HG03025 (cell line): ENCODE measurements around the gene PIK3CD.
"Not testable (repeated sequence)": the region's sequence is repeated elsewhere in the genome, so short reads cannot be mapped to it uniquely, and the experiment has no call there.

ENCODE experiments used
- ATAC-seq: cut with Tn5 transposase; IDR thresholded peaks from one replicate; pipeline ENCODE4 v1.9.1; 2021; ENCODE audit warnings: mild to moderate bottlenecking, moderate library complexity; ENCODE audit not compliant: unreplicated experiment, low FRiP score

The PIK3CD gene

GRCh38 chr1:9653491-9654050 is 2.0 kb downstream of the PIK3CD start:
- ATAC-seq = no peak

- no peak for ATAC-seq
These were observed 2.7 kb downstream of the PIK3CD start for GRCh38 chr1:9654051-9654833.

DNA sequence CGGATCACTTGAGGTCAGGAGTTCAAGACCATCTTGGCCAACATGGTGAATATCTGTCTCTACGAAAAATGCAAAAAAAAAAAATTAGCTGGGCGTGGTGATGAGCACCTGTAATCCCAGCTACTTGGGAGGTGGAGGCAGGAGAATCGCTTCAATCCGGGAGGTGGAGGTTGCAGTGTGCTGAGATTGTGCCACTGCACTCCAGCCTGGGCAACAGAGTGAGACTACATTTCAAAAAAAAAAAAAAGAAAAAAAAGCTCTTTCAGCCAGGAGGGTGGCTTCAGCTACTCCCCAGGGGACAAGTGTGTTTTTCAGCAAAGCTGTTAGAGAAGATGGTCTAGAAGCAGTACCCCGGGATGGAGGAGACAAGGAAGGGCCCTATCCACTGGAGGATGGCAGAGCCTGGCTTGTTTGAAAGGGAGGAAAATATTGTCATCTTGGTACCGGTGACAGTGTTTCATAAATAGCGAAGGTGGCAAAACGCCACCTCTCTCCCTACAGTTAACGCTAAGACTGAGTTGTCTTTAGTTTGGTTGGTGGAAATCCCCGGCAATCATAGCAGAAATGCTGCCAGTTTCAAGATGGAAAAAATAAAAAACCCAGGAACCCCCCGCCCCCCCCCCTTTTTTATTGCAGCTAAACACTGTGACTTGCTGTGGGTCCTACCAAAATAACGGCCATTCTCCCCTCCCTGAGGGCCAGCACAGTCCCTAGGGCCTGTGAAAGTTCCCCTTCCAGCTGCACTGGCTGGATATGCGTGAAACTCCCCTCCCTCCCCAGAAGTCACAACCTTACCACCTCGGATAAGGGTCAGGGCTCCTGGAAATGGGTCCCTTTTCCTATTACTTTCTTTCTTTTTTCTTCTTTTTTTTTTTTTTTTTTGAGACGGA is 3.5 kb downstream of the PIK3CD start:
- no peak for ATAC-seq

- ATAC-seq = no peak
These were observed 4.3 kb downstream of the PIK3CD start for GRCh38 chr1:9655836-9656235.

GRCh38 chr1:9657521-9658032 is 6.0 kb downstream of the PIK3CD start:
- no peak for ATAC-seq

DNA sequence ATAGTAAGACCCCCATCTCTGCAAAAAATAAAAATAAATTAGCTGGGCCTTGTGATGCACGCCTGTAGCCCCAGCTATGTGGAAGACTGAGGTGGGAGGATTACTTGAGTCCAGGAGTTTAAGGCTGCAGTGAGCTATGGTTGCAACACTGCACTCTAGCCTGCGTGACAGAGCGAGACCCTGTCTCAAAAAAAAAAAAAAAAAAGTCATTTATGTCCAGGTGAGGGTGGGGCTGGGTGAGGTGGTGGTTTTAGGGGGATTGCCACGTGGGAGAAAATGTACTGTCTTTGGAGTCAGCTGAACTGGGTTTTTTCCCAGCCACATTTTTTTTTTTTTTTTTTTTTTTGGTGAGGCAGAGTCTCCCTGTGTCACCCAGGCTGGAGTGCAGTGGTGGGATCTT is 6.7 kb downstream of the PIK3CD start:
- no peak for ATAC-seq

DNA sequence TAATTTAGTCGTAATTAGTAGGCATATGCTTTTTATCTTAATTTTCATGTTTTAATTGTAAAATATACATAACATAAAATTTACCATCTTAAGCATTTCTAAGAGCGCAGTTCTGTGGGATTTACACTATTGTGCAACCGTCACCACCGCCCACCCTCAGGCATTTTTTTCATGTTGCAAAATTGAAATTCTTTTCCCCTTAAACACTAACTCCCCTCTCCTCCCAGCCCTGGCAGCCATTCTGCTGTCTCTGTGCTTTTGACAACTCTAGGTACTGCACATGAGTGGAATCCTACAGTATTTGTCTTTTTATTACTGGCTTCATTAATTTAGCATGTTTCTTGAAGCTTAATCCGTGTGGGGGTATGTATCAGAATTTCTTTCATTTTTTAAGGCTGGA is 7.8 kb downstream of the PIK3CD start:
- no peak for ATAC-seq

DNA sequence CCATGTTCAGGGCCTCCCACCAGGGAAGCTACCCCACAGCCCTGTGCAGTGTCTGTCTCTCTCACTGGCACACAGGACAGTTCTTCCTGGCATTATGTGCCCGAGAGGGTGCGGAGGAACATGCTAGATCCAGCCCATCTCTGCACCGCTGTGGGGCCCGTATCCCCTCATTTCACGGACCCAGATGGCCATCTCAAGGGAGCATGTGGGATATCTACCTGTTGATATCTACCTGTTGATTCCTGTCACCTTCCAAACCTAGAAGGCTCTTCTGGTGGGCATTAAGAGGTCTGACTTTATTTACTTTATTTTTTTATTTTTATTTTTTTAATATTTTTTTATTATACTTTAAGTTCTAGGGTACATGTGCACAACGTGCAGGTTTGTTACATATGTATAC is 11.7 kb downstream of the PIK3CD start:
- no peak for ATAC-seq

DNA sequence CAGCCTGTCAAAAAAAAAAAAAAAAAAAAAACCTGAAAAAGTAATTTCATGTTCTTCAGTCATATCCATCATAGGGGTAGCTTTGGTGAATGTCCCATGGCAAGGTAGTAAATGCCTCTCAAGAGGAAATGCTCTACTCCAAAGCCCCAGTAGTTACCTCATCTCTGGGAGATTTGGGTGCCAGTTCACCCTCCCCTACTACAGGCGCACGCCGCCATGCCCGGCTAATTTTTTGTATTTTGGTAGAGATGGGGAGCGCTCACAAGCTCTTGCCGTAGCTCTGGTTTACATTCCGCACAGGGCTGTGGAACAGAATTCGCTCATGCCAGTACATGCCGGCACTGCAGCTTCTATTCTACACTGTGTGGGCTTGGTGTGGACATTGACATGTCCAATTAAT is 13.7 kb downstream of the PIK3CD start:
- no peak for ATAC-seq

- no peak for ATAC-seq
These were observed 16.5 kb downstream of the PIK3CD start for GRCh38 chr1:9668080-9668479.

DNA sequence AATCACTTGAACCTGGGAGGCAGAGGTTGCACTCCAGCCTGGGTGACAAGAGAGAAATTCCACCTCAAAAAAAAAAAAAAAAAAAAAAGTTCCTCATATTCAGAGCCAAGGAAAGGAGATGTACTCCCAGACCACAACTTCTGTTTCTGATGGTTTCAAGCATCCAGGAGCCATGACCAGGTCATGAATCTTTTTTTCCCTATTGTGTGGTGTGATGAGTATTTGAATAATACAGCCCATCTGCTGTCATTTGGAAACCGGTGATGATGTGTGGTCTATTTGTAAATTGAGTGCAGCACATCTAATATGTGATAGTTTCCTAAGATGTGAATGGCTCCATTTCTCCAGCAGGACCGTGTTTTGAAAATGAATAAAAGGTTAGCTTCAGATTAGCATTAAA is 18.6 kb downstream of the PIK3CD start:
- no peak for ATAC-seq

GRCh38 chr1:9671377-9672140 is 20.0 kb downstream of the PIK3CD start:
- ATAC-seq = no peak

DNA sequence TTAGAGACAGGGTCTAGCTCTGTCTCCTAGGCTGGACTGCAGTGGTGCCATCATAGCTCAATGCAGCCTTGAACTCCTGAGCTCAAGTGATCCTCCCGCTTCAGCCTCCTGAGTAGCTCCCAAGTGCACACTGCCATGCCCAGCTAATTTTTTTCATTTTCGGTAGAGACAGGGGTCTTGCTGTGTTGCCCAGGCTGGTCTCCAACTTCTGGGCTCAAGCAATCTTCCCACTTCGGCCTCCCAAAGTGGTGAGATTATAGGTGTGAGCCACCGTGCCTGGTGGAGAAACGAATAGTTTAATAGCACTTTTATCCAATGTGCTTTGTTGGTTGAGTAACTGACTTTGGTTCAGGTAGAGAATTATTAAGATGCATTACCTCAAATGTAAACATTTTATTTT is 20.9 kb downstream of the PIK3CD start:
- ATAC-seq = no peak

DNA sequence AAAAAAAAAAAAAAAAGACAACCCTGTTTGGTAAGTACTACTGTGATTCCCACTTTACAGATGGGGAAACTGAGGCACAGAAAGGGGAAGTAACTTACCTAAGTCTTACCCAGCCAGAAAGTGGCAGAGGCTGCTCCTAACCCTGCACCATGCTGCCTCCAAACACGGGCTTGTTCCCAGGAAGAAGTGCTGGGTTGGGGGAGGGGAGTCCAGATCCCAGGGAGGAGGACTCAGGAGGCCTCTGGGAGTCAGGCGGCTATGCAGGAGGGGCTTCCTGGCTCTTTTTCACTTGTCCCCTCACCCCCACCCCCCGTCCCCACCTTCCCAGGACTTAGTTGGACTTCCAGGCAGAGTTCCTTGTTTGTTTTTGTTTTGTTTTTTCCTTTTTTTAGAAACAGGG is 23.9 kb downstream of the PIK3CD start:
- ATAC-seq = no peak

DNA sequence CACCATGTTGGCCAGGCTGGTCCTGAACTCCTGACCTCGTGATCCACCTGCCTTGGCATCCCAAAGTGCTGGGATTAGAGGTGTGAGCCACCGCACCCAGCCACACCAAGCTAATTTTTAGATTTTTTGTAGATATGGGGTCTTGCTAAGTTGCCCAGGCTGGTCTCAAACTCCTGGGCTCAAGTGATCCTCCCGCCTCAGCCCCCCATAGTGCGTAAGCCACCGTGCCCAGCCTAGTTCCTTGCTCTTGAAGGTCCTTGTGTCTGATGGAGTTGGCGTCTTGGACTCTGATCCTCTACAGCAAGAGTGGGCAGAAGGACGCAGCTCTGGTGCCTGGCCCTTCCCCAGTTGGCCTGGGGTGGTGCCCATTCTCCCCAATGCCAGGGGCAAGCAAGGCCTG is 24.6 kb downstream of the PIK3CD start:
- ATAC-seq = not testable (repeated sequence)

GRCh38 chr1:9676815-9677393 is 25.4 kb downstream of the PIK3CD start:
- ATAC-seq = no peak

DNA sequence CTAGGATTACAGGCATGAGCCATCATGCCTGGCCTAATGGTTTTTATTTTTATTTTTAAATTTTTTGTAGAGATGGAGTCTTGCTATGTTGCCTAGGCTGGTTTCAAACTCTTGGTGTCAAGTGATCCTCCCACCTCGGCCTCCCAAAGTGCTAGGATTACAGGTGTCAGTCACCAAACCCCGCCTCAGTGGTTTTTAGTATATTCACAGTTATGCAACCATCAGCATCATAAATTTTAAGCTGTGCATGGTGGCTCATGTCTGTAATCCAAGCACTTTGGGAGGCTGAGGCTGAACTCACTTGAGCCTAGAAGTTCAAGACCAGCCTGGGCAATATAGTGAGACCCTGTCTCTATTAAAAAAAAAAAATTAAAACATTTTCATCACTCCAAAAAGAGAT is 28.6 kb downstream of the PIK3CD start:
- ATAC-seq = no peak

DNA sequence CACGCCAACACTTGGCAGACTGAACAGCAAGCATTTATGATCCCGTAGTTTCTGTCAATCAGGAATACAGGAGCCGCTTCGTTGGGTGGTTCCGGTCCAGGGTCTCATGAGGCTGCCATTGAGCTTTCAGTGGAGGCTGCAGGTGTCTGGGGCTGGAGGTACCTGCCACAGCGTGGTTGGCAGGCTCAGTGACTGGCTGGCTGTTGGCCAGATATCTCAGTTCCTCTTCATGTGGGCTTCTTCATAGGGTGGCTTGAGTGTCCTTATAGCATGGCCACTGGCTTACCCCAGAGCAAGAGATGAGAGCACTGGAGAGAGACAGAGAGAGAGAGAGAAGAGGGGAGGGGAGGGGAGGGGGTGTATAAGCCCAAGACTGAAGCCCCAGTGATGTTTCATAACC is 29.3 kb downstream of the PIK3CD start:
- no peak for ATAC-seq

- no peak for ATAC-seq
These were observed 33.3 kb downstream of the PIK3CD start for GRCh38 chr1:9684801-9685200.
